22Rv1 (cell line): ENCODE results near the gene RD3L.
"Not testable (repeated sequence)": the region's sequence is repeated elsewhere in the genome, so short reads cannot be mapped to it uniquely, and the experiment has no call there.

ENCODE experiments used
- H3K27ac ChIP-seq: fragments of 450-650 bp; 2 replicates; pipeline ENCODE4 v1.5.1; 2017
- CTCF ChIP-seq: fragments of 450-650 bp; IDR thresholded peaks from 2 replicates; pipeline ENCODE4 v1.5.1; 2017; ENCODE audit warnings: mild to moderate bottlenecking
- ZFX ChIP-seq: fragments of 450-650 bp; IDR thresholded peaks from 2 replicates; pipeline ENCODE4 v1.6.1; 2017; ENCODE audit warnings: antibody characterized with exemption, borderline replicate concordance

RD3L gene

GRCh38 chr14:103941973-103942736, at the start of gene RD3L:
Gene RD3L (minus strand): TSS chr14:103942529. CDS start chr14:103941695, 834 bp downstream.
- TF ChIP-seq ZFX, result no peak
- TF ChIP-seq CTCF, result no peak

GRCh38 chr14:103989964-103990363, 47.6 kb upstream of the RD3L start:
- no peak overlapping the region for H3K27ac ChIP-seq
- TF ChIP-seq CTCF, result no peak
- TF ChIP-seq ZFX, result no peak

More at GRCh38 chr14:103941973-103942736, at the start of gene RD3L:
- no peak within 1 kb of the TSS for H3K27ac ChIP-seq

- H3K27ac ChIP-seq, result no peak overlapping the region
These were observed 46.7 kb upstream of the RD3L start for GRCh38 chr14:103989034-103989433.

GRCh38 chr14:103984196-103984595, 41.9 kb upstream of the RD3L start:
- TF ChIP-seq CTCF (no peak), ZFX (no peak)
- H3K27ac ChIP-seq, result no peak overlapping the region

More at GRCh38 chr14:103989034-103989433, 46.7 kb upstream of the RD3L start:
- TF ChIP-seq ZFX (no peak), CTCF (no peak)

- H3K27ac ChIP-seq, result not testable (repeated sequence)
These were observed 38.4 kb upstream of the RD3L start for GRCh38 chr14:103980623-103981238.

GRCh38 chr14:103974575-103974974, 32.2 kb upstream of the RD3L start:
- TF ChIP-seq ZFX, result no peak
- TF ChIP-seq CTCF, result no peak
- no peak overlapping the region for H3K27ac ChIP-seq

More at GRCh38 chr14:103980623-103981238, 38.4 kb upstream of the RD3L start:
- TF ChIP-seq CTCF, result peak; percentile 81

- no peak overlapping the region for H3K27ac ChIP-seq
- TF ChIP-seq CTCF (no peak), ZFX (no peak)
These were observed 31.0 kb upstream of the RD3L start for GRCh38 chr14:103973354-103973753.
